GM12865 (cell line): Measurements from ENCODE around the gene HSD17B13.
"Not testable (repeated sequence)": the region's sequence is repeated elsewhere in the genome, so short reads cannot be mapped to it uniquely, and the experiment has no call there.

Experiments
- DNase-seq: peaks from one replicate; pipeline ENCODE4 v3.0.0; 2010; ENCODE audit warnings: low read depth
- H3K4me3 ChIP-seq: 2 replicates; pipeline ENCODE4 v1.5.1; 2011; ENCODE audit warnings: mild to moderate bottlenecking, low read depth, low read length, control low read depth
- TF ChIP-seq, protein P1 (sequence below): IDR thresholded peaks from 2 replicates; pipeline ENCODE4 v1.5.1; 2011; ENCODE audit warnings: low read length, control low read depth, low read depth, inconsistent platforms; ENCODE audit not compliant: insufficient read depth; ENCODE audit errors: missing control alignments

Gene HSD17B13

GRCh38 chr4:87356832-87357526 lies 34.3 kb upstream of the HSD17B13 start:
- TF ChIP-seq, protein P1, sequence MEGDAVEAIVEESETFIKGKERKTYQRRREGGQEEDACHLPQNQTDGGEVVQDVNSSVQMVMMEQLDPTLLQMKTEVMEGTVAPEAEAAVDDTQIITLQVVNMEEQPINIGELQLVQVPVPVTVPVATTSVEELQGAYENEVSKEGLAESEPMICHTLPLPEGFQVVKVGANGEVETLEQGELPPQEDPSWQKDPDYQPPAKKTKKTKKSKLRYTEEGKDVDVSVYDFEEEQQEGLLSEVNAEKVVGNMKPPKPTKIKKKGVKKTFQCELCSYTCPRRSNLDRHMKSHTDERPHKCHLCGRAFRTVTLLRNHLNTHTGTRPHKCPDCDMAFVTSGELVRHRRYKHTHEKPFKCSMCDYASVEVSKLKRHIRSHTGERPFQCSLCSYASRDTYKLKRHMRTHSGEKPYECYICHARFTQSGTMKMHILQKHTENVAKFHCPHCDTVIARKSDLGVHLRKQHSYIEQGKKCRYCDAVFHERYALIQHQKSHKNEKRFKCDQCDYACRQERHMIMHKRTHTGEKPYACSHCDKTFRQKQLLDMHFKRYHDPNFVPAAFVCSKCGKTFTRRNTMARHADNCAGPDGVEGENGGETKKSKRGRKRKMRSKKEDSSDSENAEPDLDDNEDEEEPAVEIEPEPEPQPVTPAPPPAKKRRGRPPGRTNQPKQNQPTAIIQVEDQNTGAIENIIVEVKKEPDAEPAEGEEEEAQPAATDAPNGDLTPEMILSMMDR = no peak
- H3K4me3 ChIP-seq = no peak overlapping the region
- DNase-seq = no peak

GRCh38 chr4:87354168-87355102 lies 31.8 kb upstream of the HSD17B13 start:
- no peak for DNase-seq
- H3K4me3 ChIP-seq = no peak overlapping the region
- TF ChIP-seq, protein P1 = no peak

GRCh38 chr4:87353592-87353991 lies 30.9 kb upstream of the HSD17B13 start:
- no peak overlapping the region for H3K4me3 ChIP-seq
- TF ChIP-seq, protein P1 = peak; percentile 40
- DNase-seq = peak; percentile 53

DNA sequence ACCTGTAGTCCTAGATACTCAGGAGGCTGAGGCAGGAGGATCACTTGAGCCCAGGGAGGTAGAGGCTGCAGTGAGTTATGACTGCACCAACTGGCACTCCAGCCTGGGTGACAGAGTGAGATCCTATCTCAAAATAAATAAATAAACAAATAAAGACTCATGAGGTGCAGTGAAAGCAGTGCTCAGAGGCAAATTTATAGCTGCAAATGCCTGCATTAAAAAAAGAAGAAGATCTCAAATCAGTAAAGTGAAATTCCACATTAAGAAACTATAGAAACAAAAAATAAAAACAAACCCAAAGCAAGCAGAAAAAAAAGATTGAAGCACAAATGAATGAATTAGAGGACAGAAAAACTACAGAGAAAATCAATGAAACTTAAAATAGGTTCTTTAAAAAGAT lies 22.5 kb upstream of the HSD17B13 start:
- no peak for DNase-seq
- TF ChIP-seq, protein P1 = no peak
- H3K4me3 ChIP-seq = no peak overlapping the region

- no peak overlapping the region for H3K4me3 ChIP-seq
- TF ChIP-seq, protein P1 = no peak
- DNase-seq = no peak
Measured at GRCh38 chr4:87342872-87343271, 20.2 kb upstream of the HSD17B13 start.

- H3K4me3 ChIP-seq, DNase-seq: not testable (repeated sequence)
Measured at GRCh38 chr4:87341954-87342635, 19.4 kb upstream of the HSD17B13 start.

GRCh38 chr4:87339440-87339839 lies 16.8 kb upstream of the HSD17B13 start:
- H3K4me3 ChIP-seq = no peak overlapping the region
- DNase-seq = no peak
- TF ChIP-seq, protein P1 = no peak
